Choroid plexus epithelial cell (primary cell): ENCODE results near the gene KLHL8.

Experiments
- DNase-seq: peaks from one replicate; pipeline ENCODE4 v3.0.0-alpha.2; 2010; ENCODE audit warnings: low read depth
- H3K4me3 ChIP-seq: 2 replicates; pipeline ENCODE4 v1.5.1; 2011; ENCODE audit warnings: low read depth, mild to moderate bottlenecking, control low read depth, low read length, moderate library complexity
- TF ChIP-seq, protein P1 (sequence below): conservative IDR thresholded peaks from 2 replicates; pipeline ENCODE4 v1.5.1; 2011; ENCODE audit warnings: low read depth, mild to moderate bottlenecking, control low read depth, inconsistent platforms, low read length, moderate library complexity

Gene KLHL8

DNA sequence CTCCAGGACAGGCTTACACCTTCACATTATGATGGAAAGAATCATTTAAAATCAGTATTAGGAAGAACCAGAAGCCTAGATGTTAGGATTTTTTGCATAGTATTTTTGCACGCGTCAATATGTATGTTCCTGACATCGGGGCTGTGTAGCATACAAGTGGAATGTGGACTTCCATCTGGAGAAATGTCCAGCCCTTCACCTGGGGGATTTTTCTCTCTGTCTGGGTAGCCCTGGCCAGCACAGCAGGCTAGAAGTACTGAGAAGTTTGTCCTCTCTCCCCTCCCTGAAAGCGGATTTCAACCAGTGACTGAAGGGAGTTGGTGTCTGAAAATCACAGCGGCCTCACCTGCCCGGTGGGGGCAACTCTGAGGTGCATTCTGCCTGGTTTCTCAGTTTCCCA is 10.4 kb upstream of the KLHL8 start:
- DNase-seq, result no peak
- TF ChIP-seq, protein P1, sequence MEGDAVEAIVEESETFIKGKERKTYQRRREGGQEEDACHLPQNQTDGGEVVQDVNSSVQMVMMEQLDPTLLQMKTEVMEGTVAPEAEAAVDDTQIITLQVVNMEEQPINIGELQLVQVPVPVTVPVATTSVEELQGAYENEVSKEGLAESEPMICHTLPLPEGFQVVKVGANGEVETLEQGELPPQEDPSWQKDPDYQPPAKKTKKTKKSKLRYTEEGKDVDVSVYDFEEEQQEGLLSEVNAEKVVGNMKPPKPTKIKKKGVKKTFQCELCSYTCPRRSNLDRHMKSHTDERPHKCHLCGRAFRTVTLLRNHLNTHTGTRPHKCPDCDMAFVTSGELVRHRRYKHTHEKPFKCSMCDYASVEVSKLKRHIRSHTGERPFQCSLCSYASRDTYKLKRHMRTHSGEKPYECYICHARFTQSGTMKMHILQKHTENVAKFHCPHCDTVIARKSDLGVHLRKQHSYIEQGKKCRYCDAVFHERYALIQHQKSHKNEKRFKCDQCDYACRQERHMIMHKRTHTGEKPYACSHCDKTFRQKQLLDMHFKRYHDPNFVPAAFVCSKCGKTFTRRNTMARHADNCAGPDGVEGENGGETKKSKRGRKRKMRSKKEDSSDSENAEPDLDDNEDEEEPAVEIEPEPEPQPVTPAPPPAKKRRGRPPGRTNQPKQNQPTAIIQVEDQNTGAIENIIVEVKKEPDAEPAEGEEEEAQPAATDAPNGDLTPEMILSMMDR, result no peak
- no peak overlapping the region for H3K4me3 ChIP-seq

DNA sequence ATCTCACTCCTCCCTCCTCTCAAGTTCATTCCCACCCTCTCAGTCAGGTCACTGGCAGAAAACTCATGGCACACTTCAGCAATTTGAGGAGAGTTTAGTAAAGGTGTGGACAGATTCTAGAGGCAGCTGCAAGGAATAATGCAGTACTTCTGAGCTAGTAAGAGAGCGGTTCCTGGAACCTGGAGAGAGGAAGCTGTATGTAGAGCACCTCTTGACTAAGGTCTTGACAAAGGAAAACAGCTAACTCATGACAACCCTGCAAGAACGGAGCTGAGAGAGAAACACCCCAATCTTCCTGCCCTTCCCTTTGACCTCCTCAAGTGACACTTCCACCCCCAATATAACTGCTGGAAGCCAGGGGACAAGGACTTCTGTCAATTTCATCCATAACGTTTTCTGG is 9.6 kb upstream of the KLHL8 start:
- no peak overlapping the region for H3K4me3 ChIP-seq
- TF ChIP-seq, protein P1, result no peak
- no peak for DNase-seq

DNA sequence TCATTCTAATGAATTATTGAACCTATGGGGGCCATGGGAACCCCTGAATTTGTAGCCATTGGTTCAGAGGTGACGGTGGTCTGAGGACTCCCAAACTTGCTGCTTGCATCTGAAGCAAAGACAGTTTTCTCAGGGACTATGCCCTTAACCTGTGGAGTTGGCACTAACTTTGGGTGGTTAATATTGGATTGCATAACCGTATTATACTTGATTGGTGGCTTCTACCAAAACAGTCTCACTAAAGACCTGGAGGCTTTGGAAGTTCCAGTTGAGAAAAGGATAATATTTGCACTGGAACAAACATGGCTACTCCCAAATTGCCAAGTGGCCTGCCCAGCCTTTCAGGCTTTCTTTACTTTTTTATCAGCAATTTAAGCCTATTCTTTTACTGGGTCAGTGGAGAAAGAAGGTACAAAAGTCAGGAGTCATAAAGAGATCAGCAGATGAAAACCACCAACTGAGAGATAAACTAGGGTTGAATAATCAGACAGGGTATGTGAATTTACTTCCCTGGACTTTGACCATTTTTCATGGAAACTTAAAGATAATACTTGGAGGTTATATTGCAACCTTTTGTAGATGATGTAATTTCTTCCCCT is 7.9 kb upstream of the KLHL8 start:
- no peak overlapping the region for H3K4me3 ChIP-seq
- TF ChIP-seq, protein P1, result no peak
- DNase-seq, result no peak

DNA sequence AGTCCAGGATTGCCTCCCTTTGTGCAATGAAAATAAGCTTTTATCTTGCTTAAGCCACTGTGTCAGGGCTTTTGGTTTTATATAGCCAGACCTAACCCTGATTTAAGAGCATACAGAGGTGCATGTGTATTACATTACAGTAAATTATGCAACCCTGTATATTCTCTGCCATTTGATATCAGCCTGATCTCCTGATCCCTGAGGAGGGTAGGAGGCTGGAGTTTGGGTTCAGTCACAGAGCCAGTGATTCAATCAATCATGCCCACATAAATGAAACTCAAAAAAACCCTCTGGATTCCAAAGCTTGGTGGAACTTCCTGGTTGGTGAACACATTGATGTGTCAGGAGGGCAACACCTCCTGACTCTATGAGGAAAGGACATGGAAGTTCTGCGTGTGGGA is 7.3 kb upstream of the KLHL8 start:
- TF ChIP-seq, protein P1, result no peak
- H3K4me3 ChIP-seq, result no peak overlapping the region
- DNase-seq, result no peak

DNA sequence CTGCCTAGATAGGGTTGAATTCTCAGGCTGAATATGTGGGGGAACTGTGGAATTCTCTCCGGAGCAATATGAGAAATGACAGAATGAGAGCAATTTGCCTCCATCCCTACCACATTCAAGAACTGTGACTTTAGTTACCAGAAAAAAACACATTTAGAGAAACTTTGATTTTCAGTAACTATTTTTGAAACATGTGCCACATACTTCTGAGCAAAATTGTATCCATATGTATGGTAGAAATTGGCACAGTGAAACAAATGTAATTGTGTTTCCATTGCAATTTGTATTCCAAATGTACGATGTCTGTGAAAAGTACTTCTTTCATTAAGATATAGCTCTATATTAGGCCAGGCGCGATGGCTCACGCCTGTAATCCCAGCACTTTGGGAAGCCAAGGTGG is 5.5 kb upstream of the KLHL8 start:
- no peak overlapping the region for H3K4me3 ChIP-seq
- TF ChIP-seq, protein P1, result no peak
- no peak for DNase-seq

DNA sequence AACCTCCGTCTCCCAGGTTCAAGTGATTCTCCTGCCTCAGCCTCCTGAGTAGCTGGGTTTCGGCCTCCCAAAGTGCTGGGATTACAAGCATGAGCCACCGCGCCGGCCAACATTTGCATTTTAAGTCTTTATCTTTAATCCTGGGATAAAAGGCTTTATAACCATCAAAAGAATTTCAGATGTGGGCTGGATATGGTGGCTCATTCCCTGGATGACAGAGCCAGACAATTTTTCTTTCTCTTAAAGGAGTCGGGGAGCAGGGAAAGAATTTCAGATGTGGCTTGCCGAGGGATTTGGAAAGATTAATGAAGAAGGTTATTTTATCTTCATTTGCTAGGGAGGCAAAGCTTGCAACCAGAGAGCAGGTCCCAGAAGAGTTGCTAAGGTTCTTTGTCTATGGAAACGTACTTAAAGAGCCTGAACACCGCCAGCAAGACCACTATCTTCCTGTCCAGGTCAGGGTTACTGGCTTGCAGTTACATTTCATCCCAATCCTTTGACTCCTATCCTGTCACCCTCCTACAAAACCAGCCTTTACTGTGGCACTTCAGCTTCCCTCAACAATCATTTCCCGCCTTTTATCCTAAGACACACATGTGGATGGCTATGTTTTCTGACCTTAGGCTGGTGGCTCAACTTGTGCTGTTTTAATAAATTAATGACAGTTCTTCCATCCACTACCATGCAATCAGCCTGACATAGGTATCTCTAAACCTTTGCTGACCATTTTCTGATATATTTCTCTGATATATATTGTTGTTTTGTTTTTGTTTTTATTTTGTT is 3.9 kb upstream of the KLHL8 start:
- H3K4me3 ChIP-seq, result no peak overlapping the region
- TF ChIP-seq, protein P1, result no peak
- no peak for DNase-seq
